RPMI7951 (cell line): ENCODE data around the gene TMPRSS11A. TPM values are rescaled to one million over a fixed set of nuclear protein-coding genes. Genes with fewer than 3 reads are reported as not detected.

ENCODE experiments used
- DNase-seq: peaks from one replicate; pipeline ENCODE4 v3.0.0-alpha.2; 2012; ENCODE audit warnings: low read depth
- total RNA-seq: library from RNA; depleted of rRNA; stranded (reverse); fragments of >200 nt; shearing (Covaris generic); gene quantifications from 2 replicates; pipeline ENCODE4 v1.2.3, GENCODE V29; 2014; rRNA removed

The TMPRSS11A gene
- total RNA-seq = not detected in 2 replicates

GRCh38 chr4:67963356-67963755, at the start of gene TMPRSS11A:
Gene TMPRSS11A, minus strand, starts transcription at chr4:67963493. Its CDS starts 100 bp downstream, at chr4:67963393.
- DNase-seq = no peak

GRCh38 chr4:68011684-68012083, 48.4 kb upstream of the TMPRSS11A start:
- no peak for DNase-seq

- DNase-seq = no peak
These were observed 39.6 kb upstream of the TMPRSS11A start for GRCh38 chr4:68002906-68003305.

- no peak for DNase-seq
These were observed 32.8 kb upstream of the TMPRSS11A start for GRCh38 chr4:67996127-67996526.

- DNase-seq = no peak
These were observed 25.7 kb upstream of the TMPRSS11A start for GRCh38 chr4:67988991-67989390.

- no peak for DNase-seq
These were observed 20.0 kb upstream of the TMPRSS11A start for GRCh38 chr4:67983333-67983732.

- DNase-seq = no peak
These were observed 17.2 kb upstream of the TMPRSS11A start for GRCh38 chr4:67980512-67980911.

GRCh38 chr4:67973608-67974007, 10.3 kb upstream of the TMPRSS11A start:
- no peak for DNase-seq

GRCh38 chr4:67954890-67955289, 8.4 kb downstream of the TMPRSS11A start:
- DNase-seq = no peak

- no peak for DNase-seq
These were observed 22.2 kb downstream of the TMPRSS11A start for GRCh38 chr4:67941074-67941473.

- no peak for DNase-seq
These were observed 22.8 kb downstream of the TMPRSS11A start for GRCh38 chr4:67940506-67940905.

- no peak for DNase-seq
These were observed 24.1 kb downstream of the TMPRSS11A start for GRCh38 chr4:67939195-67939594.

- no peak for DNase-seq
These were observed 27.4 kb downstream of the TMPRSS11A start for GRCh38 chr4:67935888-67936287.

- no peak for DNase-seq
These were observed 28.7 kb downstream of the TMPRSS11A start for GRCh38 chr4:67934628-67935027.

- DNase-seq = no peak
These were observed 29.5 kb downstream of the TMPRSS11A start for GRCh38 chr4:67933755-67934154.

- no peak for DNase-seq
These were observed 30.3 kb downstream of the TMPRSS11A start for GRCh38 chr4:67933038-67933437.

GRCh38 chr4:67931256-67931655, 32.0 kb downstream of the TMPRSS11A start:
- DNase-seq = no peak

- DNase-seq = peak; percentile 28
These were observed 33.9 kb downstream of the TMPRSS11A start for GRCh38 chr4:67929426-67929825.

GRCh38 chr4:67928546-67928945, 34.7 kb downstream of the TMPRSS11A start:
- no peak for DNase-seq

- no peak for DNase-seq
These were observed 36.0 kb downstream of the TMPRSS11A start for GRCh38 chr4:67927251-67927650.

- DNase-seq = no peak
These were observed 36.8 kb downstream of the TMPRSS11A start for GRCh38 chr4:67926485-67926884.

- DNase-seq = peak; percentile 52
These were observed 40.6 kb downstream of the TMPRSS11A start for GRCh38 chr4:67922697-67923096.

GRCh38 chr4:67918428-67918827, 44.9 kb downstream of the TMPRSS11A start:
- no peak for DNase-seq

- no peak for DNase-seq
These were observed 47.8 kb downstream of the TMPRSS11A start for GRCh38 chr4:67915400-67915966.
